HG03575 (cell line): ENCODE results near the gene GPHN.

Source experiments
- ATAC-seq: cut with Tn5 transposase; IDR thresholded peaks from one replicate; pipeline ENCODE4 v1.9.1; 2021; ENCODE audit not compliant: unreplicated experiment, insufficient number of reproducible peaks, low FRiP score; ENCODE audit errors: extremely low read depth

GPHN gene

DNA sequence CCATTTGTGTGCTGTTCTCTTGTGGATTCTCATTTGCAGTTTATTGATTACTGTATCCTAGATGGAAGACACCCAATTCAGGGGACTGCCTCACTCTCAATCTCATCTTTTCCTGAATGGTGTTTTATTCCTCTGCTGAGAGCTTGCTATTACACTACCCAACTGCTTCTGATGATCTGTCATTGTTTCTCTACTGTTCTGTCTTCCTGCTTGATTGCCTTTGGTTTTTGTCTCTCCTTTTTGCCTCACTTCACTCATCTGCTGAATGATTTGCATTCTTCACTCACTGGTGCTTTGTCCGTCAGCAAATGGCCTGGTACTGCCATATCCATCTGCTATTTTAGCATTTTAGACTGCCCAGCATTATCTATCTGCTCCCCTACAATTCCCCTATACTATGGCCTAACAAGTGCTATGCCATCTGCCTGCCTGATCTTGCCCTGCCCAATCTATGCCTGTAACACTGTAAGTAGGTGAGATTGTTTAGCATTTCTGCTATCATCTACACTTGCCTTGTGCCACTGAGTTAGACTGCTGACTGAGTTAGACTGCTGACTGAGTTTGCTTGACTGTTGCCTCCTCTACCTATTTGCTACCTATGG, 335.1 kb downstream of the GPHN start:
- no peak for ATAC-seq

DNA sequence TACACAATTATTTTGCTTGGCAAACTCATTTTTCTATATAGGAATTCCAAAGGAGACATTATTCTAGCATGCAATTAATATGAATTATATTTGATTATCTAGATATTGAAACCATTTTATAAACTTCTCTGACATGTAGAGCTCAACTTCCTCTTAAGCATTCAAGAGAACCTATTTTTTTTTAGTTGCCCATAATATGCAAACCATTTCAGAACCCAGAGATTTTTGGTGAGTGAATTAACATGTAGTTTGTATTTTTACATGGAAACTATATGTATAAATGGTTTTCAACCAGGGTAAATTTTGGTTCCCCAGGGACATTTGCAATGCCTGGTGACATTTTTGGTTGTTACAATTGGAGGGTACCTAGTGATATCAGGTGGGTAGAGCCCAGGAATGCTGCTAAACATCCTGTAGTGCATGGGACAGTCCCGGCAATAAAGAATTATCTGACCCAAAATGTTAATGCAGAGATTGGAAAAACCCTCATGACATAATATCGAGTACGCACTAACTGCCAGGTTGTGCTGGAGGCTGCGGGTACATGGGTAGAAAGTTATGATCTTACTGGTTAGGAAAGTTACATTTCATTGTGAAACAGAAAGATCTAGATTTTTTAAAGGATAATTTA, 342.4 kb downstream of the GPHN start:
- ATAC-seq, result no peak

DNA sequence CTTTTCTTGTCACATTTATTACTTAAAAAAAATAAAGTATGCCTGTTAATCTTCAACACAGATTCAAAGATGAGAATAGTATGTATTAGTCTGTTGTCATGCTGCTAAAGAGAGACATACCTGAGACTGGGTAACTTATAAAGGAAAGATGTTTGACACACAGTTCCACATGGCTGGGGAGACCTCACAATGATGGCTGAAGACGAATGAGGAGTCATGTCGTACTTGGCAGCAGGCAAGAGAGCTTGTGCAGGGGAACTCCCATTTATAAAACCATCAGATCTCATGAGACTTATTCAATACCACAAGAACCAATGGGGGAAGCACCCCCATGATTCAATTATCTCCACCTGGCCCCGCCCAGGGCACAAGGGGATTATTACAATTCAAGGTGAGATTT, 345.4 kb downstream of the GPHN start:
- no peak for ATAC-seq

DNA sequence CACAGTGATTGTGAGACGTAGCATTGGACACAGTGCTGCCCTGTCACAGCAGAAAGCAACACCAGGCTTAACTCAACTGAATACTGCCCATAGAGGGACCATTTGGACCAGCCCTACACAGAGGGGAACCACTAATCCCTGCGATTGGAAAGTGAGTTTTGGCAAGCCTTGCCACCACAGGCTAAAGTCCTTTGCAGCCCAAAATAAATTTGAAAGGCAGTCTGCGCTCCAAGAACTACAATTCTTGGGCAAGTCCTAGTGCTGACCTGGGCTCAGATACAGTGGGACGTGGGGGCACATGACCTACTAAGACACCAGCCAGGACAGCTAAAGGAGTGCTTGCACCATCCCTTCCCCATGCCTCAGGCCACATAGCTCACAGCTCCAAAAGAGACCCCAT, 349.9 kb downstream of the GPHN start:
- ATAC-seq, result no peak

DNA sequence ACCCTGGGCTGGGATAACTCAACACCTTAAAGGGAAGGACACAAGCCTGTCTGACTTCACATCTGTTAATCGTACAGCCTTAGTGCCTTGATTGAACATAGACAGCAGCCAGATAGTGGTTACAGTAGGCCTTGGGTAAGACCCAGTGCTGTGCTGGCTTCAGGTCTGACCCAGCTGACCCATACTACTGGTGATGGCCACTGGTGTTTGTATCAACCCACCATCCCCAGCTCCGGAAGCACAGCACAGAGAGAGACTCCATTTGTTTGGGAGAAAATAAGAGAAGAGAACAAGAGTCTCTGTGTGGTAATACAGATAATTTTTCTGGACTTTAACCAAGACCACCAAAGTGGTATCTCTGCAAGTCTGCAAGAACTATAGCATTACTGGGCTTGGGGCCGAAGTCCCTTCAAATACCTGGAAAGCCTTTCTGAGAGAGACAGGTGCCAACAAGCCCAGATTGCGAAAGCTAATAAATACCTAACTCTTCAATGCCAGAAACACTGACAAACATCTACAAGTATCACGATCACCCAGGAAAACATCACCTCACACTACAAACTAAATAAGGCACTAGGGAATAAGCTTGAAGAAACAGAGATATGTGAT, 351.2 kb downstream of the GPHN start:
- ATAC-seq, result no peak

DNA sequence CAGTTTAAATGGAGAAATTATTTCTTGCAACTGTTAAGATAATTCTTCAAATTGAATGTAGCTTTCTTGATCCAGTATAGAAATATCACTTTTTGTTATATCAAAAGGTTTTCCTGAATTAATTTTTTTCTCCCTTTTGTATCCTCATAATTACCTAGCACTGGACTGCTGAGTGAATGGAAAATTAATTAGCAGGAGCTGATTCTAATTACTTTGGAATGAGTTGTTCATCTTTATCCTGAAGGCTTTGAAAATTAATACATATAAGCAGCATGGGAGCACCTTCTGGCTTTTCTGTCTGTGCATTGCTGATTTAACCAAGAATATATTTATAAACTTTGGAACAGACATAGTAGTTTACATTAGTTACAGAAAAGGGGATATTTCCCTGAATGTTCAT, 373.6 kb downstream of the GPHN start:
- ATAC-seq, result no peak

DNA sequence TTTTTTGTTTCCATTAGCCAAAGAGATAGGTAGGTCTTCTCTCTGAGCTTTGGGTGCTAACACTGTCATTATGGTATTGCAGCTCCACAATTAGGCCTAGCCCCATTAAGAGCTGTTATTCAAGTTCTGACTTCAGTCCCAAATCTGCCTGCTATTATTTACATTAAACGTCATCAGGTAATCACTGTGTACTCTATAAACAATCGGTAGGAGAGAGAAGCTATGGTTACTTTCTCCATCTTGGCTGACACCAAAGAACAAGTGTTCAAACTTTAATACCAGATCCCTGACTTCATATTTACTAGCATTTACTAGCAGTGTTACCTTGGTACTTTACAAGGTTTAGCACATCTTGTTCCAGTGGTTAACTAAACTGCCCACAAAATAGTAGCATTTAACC, 376.2 kb downstream of the GPHN start:
- no peak for ATAC-seq

DNA sequence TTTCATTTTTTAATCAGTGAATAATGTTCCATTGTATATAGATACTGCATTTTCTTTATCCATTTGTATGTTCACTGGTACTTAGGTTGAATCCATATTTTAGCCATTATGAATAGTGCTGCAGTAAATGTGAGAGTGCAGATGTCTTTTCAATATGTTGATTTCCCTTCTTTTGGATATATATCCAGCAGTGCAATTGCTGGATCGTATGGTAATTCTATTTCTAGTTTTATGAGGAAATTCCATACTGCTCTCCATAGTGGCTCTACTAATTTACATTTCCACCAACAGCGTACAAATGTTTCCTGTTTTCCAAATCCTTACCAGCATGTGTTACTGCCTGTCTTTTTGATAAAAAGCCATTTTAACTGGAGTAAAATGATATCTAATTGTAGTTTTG, 392.8 kb downstream of the GPHN start:
- ATAC-seq, result no peak

DNA sequence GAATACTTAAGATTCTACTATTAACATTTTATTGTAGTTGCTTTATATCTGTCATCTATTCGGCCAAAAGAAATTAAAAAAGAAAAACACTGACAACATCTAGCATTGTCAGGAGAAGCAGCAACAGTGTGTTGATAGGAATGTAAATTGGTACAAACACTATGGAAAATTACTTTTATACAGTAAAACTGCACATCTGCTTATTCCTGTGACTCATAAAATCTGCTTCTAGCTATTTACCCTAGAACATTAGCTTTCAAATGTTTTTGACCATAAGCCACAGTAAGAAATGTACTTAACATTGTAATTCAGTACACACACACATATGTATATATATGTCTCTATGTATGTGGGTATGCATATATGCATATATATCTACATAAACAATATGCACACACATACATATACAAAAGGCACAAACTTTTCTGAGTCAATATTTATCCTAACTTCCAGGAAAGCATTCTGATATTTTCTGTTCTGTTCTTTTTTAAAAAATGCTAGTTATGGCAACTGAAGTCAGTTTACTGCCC, 402.4 kb downstream of the GPHN start:
- no peak for ATAC-seq

DNA sequence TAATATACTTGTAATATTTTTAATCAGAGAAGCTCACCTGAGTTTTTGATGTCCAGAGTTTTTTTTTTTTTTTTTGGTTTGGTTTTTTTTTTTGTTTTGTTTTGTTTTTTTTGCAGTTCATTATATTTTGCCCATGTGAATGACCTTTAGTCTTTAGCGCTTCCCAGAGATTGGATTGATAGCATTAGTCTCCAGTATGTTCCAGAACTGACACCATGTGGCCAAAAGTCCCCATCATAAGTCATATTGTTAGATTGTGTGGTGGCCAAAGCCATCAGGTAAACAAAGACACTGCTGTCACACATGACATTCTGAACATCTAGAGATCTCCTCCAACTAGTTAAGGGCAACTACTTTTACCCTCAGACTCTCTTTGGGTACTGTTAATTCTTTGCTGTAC, 408.5 kb downstream of the GPHN start:
- no peak for ATAC-seq

DNA sequence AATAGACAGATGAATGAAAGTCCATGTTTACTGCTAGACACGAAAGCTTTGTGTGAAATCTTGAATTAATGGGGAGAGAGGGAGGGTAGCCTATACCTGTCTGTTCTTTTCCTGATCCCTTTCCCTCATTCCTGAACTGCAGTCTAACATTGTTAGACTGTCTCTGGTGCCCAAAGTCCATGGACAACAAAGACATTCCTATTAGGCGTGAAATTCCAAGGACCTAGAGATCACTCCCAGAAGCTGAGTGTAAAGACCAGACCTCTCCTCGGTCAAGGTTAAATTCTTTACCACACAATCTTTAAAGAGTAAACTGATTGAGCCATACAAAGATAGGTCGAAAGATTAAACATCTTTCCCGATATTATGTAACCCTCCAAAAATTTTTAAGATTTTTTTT, 410.6 kb downstream of the GPHN start:
- ATAC-seq, result no peak

DNA sequence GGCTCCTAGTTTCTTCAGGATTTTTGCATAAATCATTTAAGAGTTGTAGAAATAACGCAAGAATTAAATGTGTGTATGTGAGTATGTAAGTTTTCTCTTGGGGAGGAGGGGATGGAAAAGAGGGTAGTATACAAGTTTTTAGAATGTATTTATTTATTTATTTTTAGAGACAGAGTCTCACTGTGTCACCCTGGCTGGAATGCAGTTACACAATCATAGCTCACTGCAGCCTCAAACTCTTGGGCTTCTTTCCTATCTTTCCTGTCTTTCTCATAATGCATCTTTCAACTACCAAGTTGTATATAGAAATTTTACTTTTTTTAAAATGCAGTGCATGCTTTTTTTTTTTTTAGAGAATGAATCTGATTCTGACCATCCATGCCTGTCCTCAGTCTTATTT, 412.2 kb downstream of the GPHN start:
- no peak for ATAC-seq

DNA sequence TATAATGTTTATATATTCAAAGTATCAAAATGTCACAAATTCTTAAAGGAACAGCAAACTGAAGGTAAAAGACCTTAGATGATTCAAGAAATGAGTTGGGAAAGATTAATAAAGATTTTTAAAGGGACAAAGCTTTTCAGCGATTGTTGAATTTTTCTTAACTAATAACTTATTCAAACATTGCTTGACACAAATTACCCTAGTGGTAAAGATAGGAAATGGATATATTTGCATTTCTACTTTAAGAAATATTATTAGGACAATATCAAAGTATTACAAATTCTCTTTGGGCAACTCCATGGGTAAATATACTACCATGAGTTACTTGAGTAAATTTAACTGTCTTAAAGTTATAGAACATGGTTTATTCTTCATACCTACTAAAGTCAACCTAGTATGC, 415.3 kb downstream of the GPHN start:
- no peak for ATAC-seq

DNA sequence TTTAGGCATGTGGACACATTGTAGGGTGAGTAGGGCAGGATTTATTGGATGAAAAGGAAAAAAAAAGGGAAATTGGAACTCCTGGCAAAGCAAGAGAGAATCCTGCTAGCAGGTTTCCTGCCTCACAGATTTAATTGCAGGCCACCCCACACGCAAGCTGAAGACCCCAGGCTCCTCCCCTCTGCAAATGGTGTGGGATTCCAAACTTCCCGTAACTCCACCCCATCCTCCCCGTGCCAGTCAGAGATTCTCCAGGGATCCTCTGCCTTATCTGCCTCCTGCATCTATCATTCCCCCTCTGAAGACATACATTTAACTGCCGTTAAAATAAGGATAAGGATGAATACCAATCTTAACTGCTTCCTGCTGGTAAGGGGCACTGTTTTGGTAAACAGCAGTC, 431.5 kb downstream of the GPHN start:
- ATAC-seq, result no peak

DNA sequence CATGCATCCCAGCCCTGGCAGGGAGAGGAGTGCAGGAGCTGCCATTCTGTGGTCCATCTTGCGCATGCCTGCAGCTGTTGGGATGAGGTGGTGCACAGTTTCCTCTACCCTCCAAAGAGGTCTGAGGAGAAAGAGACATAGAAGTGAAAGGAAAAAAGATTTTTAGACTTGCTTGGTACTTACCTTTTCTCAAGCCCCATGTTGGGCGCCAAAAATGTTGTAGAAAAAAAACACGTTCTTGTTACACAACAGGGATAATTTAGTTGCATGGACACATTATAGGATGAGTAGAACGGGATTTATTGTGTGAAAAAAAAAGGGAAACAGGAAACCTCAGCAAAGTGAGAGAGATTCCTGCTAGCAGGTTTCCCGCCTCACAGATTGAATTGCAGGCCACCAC, 436.9 kb downstream of the GPHN start:
- no peak for ATAC-seq

DNA sequence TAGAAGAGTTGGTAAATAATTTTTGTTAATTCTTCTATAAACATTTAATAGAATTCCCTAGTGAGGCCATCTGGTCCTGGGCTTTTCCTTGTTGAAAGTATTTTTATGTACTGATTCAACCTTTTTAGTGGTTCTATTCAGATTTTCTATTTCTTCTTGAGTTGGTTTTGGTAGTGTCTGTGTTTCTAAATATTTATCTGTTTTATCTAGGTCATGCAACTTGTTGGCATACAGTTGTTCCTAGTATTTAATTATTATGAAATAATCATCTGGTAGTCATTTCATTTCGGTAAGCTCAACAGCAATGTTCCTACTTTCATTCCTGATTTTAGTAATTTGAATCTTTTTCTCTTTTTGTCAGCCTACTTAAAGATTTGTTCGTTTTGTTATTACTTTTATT, 447.2 kb downstream of the GPHN start:
- no peak for ATAC-seq

DNA sequence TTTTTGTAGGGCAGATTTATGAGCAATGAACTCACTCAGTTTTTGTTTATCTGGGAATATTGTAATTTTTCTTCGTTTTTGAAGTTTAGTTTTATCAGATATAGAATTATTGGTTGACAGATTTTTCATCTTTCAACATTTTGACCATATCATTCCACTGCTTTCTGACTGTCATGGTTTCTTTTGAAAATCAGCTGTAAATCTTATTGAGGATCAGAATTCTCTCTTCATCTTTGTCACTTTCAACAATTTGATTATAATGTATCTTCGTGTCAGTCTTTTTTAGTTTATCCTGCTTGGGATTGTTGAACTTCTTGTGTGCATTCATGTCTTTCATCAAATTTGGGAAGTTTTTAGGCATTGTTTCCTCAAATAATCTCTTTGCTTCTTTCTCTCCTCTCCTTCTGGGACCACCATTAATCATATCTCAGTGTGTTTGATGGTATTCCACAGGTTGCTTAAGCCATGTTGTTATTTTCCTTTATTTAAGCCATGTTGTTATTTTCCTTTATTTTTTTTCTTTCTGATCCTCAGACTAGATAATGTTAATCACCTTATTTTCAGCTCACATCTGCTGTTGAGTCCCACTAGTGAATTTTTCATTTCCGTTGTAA, 451.6 kb downstream of the GPHN start:
- ATAC-seq, result no peak

DNA sequence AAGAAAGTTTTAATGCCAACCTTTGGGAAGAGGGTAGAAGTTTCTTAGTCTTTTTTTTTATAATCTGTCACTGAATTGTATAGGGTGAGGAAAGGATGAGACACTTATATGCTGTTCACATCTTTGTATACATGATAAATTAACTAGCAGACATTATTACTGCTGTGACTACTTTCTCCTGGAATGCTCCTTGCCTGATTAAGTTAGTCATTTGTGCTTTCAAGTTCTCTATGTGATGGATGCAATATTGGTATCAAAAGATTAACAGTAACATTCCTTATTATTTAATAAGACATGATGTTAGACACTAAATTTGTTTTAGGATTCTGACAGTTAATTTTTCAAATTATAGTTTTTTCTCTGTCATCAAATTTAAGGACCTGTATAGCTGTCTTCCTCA, 457.9 kb downstream of the GPHN start:
- ATAC-seq, result no peak

DNA sequence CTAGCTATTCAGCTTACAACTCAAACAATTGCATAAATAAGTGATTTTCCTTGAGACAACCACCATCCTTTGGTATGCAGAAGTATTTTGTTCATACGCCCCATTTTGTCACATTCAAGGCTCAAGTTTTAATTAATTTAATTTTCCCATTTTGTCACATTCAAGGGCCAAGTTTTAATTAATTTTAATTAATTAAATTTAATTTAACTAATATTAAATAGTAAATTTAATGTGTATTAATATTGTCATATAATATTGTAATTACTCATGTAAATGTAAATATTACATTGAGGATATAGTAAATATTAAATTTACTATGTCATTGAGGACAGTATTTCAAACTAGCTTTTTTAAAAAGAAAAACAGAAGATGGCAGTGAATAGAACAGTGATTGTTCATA, 464.5 kb downstream of the GPHN start:
- ATAC-seq, result no peak

DNA sequence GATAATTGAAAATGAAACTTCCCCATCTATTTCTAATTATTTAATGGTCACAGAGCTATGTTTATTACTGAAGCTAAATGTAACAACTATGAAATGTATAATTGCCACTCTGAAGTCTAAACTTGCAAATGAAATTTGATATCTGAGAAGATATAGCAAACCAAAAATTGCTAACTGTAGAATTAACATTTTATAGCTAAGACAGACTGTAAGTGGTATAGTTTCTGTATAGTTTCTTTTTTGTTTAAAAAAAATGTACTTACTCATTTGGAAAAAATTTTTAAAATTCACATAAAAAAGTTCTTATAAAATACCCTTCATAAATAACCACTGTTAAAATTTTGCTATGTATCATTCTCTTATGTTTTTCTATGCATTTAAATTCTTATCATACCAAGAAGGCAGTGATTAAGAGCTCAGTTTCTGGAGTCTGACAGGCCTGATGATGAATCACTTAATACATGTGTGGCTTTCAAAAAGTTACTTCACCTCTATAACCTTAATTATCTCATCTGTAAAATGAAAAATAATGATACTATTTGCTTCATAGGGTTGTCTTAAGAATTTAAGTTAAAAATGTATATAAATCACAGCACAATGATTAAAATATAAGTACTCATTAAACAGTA, 466.6 kb downstream of the GPHN start:
- no peak for ATAC-seq
